GM18870 (cell line): ENCODE measurements around the gene CRADD.
"Not testable (repeated sequence)": the region's sequence is repeated elsewhere in the genome, so short reads cannot be mapped to it uniquely, and the experiment has no call there.

Source experiments
- ATAC-seq: cut with Tn5 transposase; IDR thresholded peaks from one replicate; pipeline ENCODE4 v1.9.1; 2021; ENCODE audit warnings: moderate library complexity; ENCODE audit not compliant: unreplicated experiment

Gene CRADD

DNA sequence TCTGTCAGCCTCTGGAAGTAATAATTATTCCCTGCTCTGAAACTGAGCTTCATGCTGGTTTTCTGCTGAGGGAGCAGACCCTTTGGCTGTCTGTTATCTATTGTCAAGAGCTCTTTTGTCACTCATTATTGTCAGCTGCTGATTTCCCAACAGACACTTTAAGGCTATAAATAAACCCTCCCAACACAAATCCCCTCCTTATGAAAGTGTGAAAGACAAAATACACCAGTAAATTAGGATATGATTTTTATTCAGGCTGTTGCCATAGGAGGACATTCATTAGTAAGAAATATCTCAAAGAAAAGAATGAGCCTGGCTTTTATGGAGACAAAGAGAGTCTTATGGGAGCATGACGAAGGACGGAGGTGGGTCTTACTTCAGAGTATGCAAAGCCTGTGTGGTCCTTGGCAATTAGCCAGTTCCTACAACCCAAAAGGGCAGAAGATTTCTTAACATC is 180.8 kb downstream of the CRADD start:
- no peak for ATAC-seq

DNA sequence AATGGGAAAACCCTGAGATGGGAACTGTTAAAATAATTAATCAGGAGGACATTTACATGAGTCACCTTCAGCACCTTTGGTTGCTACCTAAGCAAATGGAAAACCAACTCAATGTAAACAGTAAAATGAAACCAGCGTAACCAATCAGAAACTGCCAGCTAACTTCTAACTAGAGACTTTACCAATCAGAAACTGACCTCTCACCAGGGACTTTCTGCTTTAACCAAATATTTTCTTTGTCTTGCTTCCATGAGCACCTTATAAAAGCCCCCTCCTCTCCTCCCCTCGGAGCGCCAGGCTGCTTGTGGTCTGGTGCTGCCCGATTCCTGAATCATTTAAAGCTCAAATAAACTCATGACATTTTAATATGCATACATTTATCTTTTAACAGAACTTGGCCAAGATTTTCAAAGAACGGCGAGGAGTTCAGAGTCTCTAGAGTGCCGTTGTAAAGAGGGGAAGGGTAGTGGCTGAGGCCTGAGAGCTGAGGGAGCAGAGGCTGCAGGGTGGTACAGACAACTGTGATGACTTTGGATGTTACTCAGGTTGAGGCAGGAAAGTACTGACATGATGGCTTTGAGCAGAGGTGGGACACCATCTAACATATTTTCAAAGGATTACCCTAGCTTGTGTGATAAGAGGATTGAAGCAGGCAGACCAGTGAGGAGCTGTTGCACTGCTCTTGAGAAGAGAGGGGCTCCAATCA is 183.6 kb downstream of the CRADD start:
- no peak for ATAC-seq

DNA sequence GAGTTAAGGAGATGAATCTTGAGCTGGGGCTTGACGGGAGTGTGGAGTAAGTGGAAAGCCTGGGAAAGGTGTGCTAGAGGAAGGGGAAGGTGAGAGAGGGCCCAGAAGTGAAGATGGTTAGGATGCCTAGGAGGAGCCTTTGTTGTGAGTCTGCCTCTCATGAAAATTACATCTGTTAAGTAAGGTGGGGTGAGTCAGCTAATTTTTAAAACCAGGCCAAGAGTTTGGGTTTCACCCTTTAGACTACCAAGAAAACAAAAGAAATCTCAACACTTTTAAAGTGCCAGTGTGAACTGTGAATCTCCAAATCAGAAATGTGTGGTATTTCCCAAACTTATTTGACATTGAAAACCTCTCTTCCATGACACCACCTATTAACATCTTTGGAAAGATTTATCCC is 185.2 kb downstream of the CRADD start:
- no peak for ATAC-seq

- ATAC-seq: no peak
These were observed 188.6 kb downstream of the CRADD start for GRCh38 chr12:93865751-93866150.

DNA sequence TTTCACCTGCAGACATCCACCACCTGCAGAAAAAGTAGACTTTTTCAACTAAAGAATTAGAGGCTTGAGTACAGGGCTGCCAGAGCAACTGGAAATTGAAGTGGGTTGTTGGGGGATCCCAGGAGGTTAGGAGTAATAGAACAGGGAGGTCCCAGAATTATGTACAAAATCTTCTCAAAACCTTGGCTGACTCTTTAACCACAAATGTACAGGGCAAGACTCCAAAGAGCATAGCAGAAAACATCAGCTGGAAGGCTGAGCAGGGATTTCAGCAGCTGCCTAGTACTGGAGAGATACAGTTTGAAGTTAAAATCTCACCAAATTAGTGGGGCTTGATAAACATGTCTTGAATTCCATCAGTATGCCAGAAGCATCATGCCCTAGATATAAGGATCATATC is 191.6 kb downstream of the CRADD start:
- no peak for ATAC-seq

DNA sequence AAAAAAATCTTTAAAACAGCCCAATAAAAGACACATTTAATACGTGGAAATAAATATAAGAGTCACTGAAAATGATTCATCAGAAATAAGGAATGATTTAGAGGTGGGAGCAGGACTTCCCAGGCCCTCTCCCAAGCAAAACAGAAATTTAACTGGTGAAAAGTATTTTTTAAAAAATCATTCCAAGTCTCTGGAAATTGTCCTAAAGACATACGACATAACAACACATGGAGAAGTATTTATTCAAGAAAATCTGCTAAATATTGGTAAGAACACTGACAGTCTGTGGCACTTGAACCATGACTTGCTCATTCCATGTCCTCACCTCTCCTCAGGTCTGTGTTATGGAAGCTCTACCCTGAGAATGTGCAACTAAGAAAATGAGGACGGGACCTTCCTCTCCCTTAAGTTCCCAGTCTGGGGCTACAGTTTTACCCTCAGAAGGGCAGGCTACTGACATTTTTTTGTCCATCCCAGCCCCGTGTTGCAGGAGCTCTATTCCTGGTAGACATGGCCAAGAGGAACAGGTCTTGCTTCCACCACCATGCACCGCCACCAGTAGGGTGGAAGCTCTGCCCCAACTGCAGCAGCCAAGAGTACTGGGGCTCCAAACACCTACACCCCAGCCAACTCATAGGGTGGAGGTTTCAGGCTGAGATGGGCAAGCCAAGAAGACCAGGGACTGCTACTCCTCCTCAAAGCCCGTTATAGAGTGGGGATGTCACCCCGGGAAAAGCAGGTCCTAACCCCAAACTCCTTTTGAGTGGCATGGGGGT is 193.0 kb downstream of the CRADD start:
- no peak for ATAC-seq

DNA sequence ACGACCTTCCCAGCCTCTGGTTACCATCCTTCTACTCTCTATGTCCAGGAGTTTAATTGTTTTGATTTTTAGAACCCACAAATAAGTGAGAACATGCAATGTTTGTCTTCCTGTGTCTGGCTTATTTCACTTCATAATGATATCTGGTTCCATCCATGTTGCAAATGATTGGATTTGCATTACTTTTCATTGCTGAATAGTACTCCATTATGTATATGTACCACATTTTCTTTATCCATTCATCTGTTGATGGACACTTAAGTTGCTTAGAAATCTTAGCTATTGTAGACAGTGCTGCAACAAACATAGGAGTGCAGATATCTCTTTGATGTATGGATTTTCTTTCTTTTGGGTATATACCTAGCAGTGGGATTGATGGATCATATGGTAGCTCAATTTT is 194.4 kb downstream of the CRADD start:
- not testable (repeated sequence) for ATAC-seq

- no peak for ATAC-seq
These were observed 196.4 kb downstream of the CRADD start for GRCh38 chr12:93873561-93873960.

DNA sequence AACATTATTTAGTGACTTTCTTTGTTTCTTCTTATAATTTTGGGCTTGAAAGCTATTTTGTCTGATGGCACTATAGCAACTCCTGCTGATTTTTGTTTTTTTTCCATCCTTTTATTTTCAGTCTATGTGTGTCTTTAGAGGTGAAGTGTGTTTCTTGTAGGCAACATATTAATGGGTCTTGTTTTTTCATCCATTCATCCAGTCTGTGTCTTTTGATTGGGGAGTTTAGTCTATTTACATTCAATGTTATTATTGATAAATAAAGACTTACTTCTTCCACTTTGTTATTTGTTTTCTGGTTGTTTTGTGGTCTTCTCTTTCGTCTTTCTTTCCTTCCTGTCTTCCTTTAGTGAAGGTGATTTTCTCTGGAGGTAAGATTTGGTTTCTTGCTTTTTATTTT is 198.0 kb downstream of the CRADD start:
- no peak for ATAC-seq

GRCh38 chr12:93876360-93876759 is 199.2 kb downstream of the CRADD start:
- ATAC-seq: no peak

GRCh38 chr12:93877446-93877845 is 200.3 kb downstream of the CRADD start:
- no peak for ATAC-seq

GRCh38 chr12:93879476-93880421 is 202.6 kb downstream of the CRADD start:
- no peak for ATAC-seq

GRCh38 chr12:93880853-93881522 is 203.8 kb downstream of the CRADD start:
- no peak for ATAC-seq

- no peak for ATAC-seq
These were observed 205.6 kb downstream of the CRADD start for GRCh38 chr12:93882763-93883162.

GRCh38 chr12:93883436-93884154 is 206.4 kb downstream of the CRADD start:
- no peak for ATAC-seq

GRCh38 chr12:93884794-93885460 is 207.8 kb downstream of the CRADD start:
- no peak for ATAC-seq

- not testable (repeated sequence) for ATAC-seq
These were observed 208.9 kb downstream of the CRADD start for GRCh38 chr12:93885973-93886532.

DNA sequence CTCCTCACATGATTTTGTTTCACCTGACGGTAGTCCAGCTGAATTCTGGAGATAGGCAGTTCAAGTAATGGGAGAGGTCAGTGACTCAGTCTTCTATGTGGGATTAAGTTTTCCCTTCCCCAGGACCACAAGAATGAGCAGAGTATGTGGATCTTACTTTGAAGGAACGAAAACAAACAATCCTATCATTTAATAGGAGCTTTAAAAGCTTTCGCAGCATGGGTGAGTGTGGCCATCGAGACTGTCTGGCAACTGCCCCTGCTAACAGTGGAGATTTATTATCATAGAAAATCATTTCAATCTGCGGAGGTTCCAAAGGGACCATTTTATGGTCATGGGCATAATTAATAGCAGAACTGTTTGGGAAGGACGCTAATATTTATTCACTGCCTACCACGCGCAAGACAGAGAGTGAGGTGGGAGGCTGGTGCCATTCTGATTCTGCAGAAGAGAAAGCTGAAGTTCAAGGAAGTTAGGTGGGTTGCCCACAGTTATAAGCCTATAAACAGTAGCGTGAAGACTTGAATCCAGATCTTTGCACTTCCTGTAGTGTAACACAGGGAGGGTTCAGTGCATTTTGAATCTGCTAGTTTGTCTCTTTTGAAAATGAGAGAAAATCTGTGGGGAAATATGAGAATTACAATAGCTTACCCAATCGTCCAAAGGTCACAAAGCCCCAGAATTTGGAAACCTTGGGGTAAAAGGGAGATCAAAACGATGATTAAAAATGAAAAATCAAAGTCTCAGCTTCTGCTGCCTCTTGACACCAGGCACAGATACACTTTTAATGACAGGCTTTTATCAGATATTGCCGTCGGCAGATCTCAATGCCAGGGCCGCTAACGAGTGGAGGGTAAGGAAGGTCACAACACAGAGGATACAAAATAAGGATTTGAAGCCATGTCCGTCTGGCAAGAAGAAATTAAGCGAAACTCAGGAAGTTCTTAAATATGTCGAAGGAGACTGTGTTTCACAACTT is 209.6 kb downstream of the CRADD start:
- ATAC-seq: no peak
